OCI-LY7 (cell line): Measurements from ENCODE around the gene PITPNM3. TPM values are rescaled to one million over a fixed set of nuclear protein-coding genes. Genes with fewer than 3 reads are reported as not detected.

Experiments used
- BruUV-seq: library from RNA; stranded (reverse); fragments of 400-500 nt; replicated peaks from 2 replicates; lab custom pipeline; 2021; lab: Mats Ljungman, UMichigan
- CTCF ChIA-PET: fragments of 300-600 bp; sonication (Branson Sonifier 250); formaldehyde crosslinking; loops from one replicate; lab custom pipeline; 2022; ENCODE audit warnings: antibody characterized with exemption; ENCODE audit not compliant: unreplicated experiment; lab: Charles Lee
- POLR2A ChIA-PET: fragments of 300-600 bp; sonication (Branson Sonifier 250); formaldehyde crosslinking; loops from one replicate; lab custom pipeline; 2022; ENCODE audit warnings: antibody characterized with exemption; lab: Charles Lee
- DNase-seq: peaks from one replicate; pipeline ENCODE4 v3.0.0-alpha.2; 2015; ENCODE audit warnings: low spot score
- H2AFZ ChIP-seq: fragments of 200-600 bp; sonication (generic), shearing (Covaris generic); 2 replicates; pipeline ENCODE4 v1.6.1; 2014; ENCODE audit warnings: mild to moderate bottlenecking, antibody characterized with exemption, low read length, moderate library complexity
- H3K27ac ChIP-seq: fragments of 200-600 bp; sonication (generic); 2 replicates; pipeline ENCODE4 v1.5.1; 2014; ENCODE audit warnings: mixed run types, low read depth, mild to moderate bottlenecking, moderate library complexity, low read length, inconsistent platforms; ENCODE audit not compliant: poor library complexity, severe bottlenecking
- H3K36me3 ChIP-seq: fragments of 200-600 bp; sonication (generic); 2 replicates; pipeline ENCODE4 v1.6.1; 2014; ENCODE audit warnings: mild to moderate bottlenecking, antibody characterized with exemption, low read length, moderate library complexity, mixed read lengths; ENCODE audit not compliant: insufficient read depth
- H3K4me1 ChIP-seq: fragments of 200-600 bp; sonication (generic); 2 replicates; pipeline ENCODE4 v1.5.1; 2014; ENCODE audit warnings: mild to moderate bottlenecking, low read length; ENCODE audit not compliant: insufficient read depth, poor library complexity, severe bottlenecking
- H3K4me2 ChIP-seq: fragments of 200-600 bp; sonication (generic); 2 replicates; pipeline ENCODE4 v1.6.1; 2014; ENCODE audit warnings: mild to moderate bottlenecking, low read length
- H3K4me3 ChIP-seq: fragments of 200-600 bp; sonication (generic); 2 replicates; pipeline ENCODE4 v1.5.1; 2014; ENCODE audit warnings: mild to moderate bottlenecking, low read depth, low read length; ENCODE audit not compliant: poor library complexity, severe bottlenecking
- H3K79me2 ChIP-seq: fragments of 200-600 bp; sonication (generic); 2 replicates; pipeline ENCODE4 v1.6.1; 2016; ENCODE audit warnings: low read depth, mild to moderate bottlenecking, low read length, moderate library complexity, mixed read lengths; ENCODE audit not compliant: insufficient read depth
- H3K9me2 ChIP-seq: fragments of 200-600 bp; sonication (generic); 2 replicates; pipeline ENCODE4 v1.6.1; 2016; ENCODE audit warnings: mild to moderate bottlenecking, low read length, mixed read lengths; ENCODE audit not compliant: insufficient read depth
- H3K9me3 ChIP-seq: fragments of 200-600 bp; sonication (generic); 2 replicates; pipeline ENCODE4 v1.6.1; 2014; ENCODE audit warnings: mild to moderate bottlenecking, mixed run types, low read length, mixed read lengths
- H4K20me1 ChIP-seq: fragments of 200-600 bp; sonication (generic); 2 replicates; pipeline ENCODE4 v1.6.1; 2014; ENCODE audit warnings: mild to moderate bottlenecking, antibody characterized with exemption, low read length, moderate library complexity, mixed read lengths; ENCODE audit not compliant: insufficient read depth
- EZH2phosphoT487 ChIP-seq: fragments of 200-600 bp; sonication (generic); IDR thresholded peaks from 2 replicates; pipeline ENCODE4 v1.6.1; 2018; ENCODE audit warnings: low read depth, borderline replicate concordance, mild to moderate bottlenecking, mixed run types, antibody characterized with exemption, low read length, moderate library complexity, mixed read lengths
- intact Hi-C: fragments of 100-400 bp; cut with micrococcal nuclease; formaldehyde crosslinking; loops from one replicate; pipeline ENCODE4 v1.10.0; 2022; ENCODE audit not compliant: unreplicated experiment
- total RNA-seq, 2 experiments: library from RNA; depleted of rRNA in 1 of 2; stranded (reverse); fragments of >200 nt in 1 of 2; shearing (Covaris generic) in 1 of 2; gene quantifications; 2 replicates each; pipeline ENCODE4 v1.2.3, GENCODE V29; 2014 to 2022
- TF ChIP-seq, protein P1 (sequence below): fragments of 200-600 bp; sonication (generic); conservative IDR thresholded peaks from 2 replicates; pipeline ENCODE4 v1.5.1; 2014; ENCODE audit warnings: mild to moderate bottlenecking, antibody characterized with exemption, low read length, moderate library complexity, mixed read lengths

The PITPNM3 gene
- total RNA-seq, 2 experiments from 2014 or later, result 0.76 to 1.6 TPM

DNA sequence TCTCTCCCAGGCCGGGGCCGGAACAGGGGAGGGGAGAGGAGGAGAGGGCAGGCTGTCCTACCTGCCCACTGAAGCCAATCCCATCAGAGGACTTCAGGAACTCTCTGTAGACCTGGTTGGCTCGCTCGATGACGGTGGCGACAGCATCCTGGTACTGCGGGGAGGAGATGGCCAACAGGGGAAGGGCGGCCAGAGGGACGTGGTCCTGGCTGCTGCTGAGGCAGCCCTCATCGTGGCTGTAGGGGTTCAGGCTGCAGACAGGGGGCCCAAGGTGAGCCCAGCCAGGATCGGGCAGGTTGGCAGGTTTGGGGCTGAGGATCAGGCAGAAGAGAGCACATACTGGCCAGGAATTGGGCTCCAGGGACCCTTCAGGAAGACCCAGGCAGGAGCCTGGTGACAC, 77.9 kb downstream of the PITPNM3 start:
- H3K4me3 ChIP-seq, result no peak overlapping the region
- no peaks in the 10 kb centered on the region for H3K9me2 ChIP-seq
- BruUV-seq, result no TSS peak
- H3K4me1 ChIP-seq, result no peaks in the 10 kb centered on the region
- H3K4me2 ChIP-seq, result no peak overlapping the region
- intact Hi-C loops, result no loop called here
- DNase-seq, result no peak
- H2AFZ ChIP-seq, result no peak overlapping the region
- no peaks in the 10 kb centered on the region for H4K20me1 ChIP-seq
- CTCF ChIA-PET, result no interaction called here
- no peak overlapping the region for H3K27ac ChIP-seq
- H3K79me2 ChIP-seq, result no peaks in the 10 kb centered on the region
- no peak for TF ChIP-seq EZH2phosphoT487
- TF ChIP-seq, protein P1, sequence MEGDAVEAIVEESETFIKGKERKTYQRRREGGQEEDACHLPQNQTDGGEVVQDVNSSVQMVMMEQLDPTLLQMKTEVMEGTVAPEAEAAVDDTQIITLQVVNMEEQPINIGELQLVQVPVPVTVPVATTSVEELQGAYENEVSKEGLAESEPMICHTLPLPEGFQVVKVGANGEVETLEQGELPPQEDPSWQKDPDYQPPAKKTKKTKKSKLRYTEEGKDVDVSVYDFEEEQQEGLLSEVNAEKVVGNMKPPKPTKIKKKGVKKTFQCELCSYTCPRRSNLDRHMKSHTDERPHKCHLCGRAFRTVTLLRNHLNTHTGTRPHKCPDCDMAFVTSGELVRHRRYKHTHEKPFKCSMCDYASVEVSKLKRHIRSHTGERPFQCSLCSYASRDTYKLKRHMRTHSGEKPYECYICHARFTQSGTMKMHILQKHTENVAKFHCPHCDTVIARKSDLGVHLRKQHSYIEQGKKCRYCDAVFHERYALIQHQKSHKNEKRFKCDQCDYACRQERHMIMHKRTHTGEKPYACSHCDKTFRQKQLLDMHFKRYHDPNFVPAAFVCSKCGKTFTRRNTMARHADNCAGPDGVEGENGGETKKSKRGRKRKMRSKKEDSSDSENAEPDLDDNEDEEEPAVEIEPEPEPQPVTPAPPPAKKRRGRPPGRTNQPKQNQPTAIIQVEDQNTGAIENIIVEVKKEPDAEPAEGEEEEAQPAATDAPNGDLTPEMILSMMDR, result no peak
- no peaks in the 10 kb centered on the region for H3K36me3 ChIP-seq
- POLR2A ChIA-PET, result no interaction called here
- H3K9me3 ChIP-seq, result no peaks in the 10 kb centered on the region

DNA sequence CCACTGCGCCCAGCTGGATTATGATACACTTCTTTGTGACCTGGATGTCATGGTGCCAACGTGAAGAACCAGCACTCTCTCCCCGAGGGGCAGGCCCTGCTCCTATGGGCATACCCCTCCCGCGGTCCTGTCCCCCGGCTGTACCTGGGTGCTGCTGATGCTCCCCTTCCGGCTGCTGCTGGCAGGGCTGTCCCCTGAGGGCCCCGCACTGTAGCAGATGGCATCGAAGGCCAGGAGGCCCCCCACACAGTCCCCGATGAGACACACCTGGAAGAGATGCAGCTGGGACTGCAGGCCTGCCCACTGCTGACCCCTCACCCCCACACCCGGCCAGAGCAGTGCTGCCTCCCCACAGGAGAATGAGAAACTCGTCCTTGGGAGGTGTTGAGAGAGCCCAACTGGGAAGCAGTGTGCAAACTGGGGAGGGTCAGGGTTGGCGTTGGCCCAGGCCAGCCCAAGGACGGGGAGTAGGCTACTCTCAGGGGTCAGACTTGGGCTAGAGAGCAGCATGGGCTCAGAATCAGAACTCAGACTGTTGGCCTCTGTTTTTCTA, 78.4 kb downstream of the PITPNM3 start:
- no peak for DNase-seq
- H3K4me3 ChIP-seq, result no peak overlapping the region
- TF ChIP-seq EZH2phosphoT487, result no peak
- TF ChIP-seq, protein P1, result no peak
- H3K27ac ChIP-seq, result no peak overlapping the region
- H3K36me3 ChIP-seq, result no peaks in the 10 kb centered on the region
- no peaks in the 10 kb centered on the region for H4K20me1 ChIP-seq
- intact Hi-C loops, result no loop called here
- no peak overlapping the region for H2AFZ ChIP-seq
- H3K9me2 ChIP-seq, result no peaks in the 10 kb centered on the region
- ChIA-PET POLR2A (no interaction called here), CTCF (no interaction called here)
- no peak overlapping the region for H3K4me2 ChIP-seq
- no peaks in the 10 kb centered on the region for H3K9me3 ChIP-seq
- no TSS peak for BruUV-seq
- no peaks in the 10 kb centered on the region for H3K4me1 ChIP-seq
- H3K79me2 ChIP-seq, result no peaks in the 10 kb centered on the region

DNA sequence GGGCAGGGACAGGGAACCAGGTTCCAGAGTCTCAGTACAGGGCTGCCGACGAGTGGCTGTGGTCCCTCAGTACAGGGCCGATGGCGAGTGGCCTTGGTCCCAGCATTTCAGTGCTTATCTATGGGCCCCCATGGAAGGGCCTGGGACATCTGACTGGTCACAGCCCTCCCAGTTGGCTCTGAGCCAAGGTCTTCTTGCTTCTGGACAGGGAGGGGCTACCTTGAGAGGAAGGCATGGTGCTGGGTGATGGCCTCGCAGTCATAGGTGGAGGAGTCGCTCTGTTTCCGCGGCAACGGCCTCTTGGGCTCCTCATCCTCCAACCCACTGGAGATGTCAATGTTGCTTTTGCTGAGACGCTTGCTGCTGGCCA, 79.6 kb downstream of the PITPNM3 start:
- H3K4me2 ChIP-seq, result no peak overlapping the region
- ChIA-PET CTCF (no interaction called here), POLR2A (no interaction called here)
- H3K9me2 ChIP-seq, result no peaks in the 10 kb centered on the region
- no peak for DNase-seq
- TF ChIP-seq, protein P1, result no peak
- no peak for TF ChIP-seq EZH2phosphoT487
- H3K9me3 ChIP-seq, result no peaks in the 10 kb centered on the region
- no peak overlapping the region for H3K4me3 ChIP-seq
- no peaks in the 10 kb centered on the region for H4K20me1 ChIP-seq
- intact Hi-C loops, result no loop called here
- H3K27ac ChIP-seq, result no peak overlapping the region
- H2AFZ ChIP-seq, result no peak overlapping the region
- no TSS peak for BruUV-seq
- no peaks in the 10 kb centered on the region for H3K4me1 ChIP-seq
- no peaks in the 10 kb centered on the region for H3K36me3 ChIP-seq
- no peaks in the 10 kb centered on the region for H3K79me2 ChIP-seq
